IMR-90 (cell line): ENCODE measurements around the gene ZBTB25.

Experiments
- BHLHE40 ChIP-seq: fragments of 150-350 bp; IDR thresholded peaks from 2 replicates; pipeline ENCODE4 v1.6.1; 2016; ENCODE audit warnings: mild to moderate bottlenecking, low read depth, low read length
- CEBPB ChIP-seq: IDR thresholded peaks from 2 replicates; pipeline ENCODE4 v1.6.1; 2012; ENCODE audit warnings: low read depth, low read length, improper control_type of control experiment
- CHD1 ChIP-seq: IDR thresholded peaks from 2 replicates; pipeline ENCODE4 v1.6.1; 2012; ENCODE audit warnings: low read depth, low read length, improper control_type of control experiment
- MAFK ChIP-seq: IDR thresholded peaks from 2 replicates; pipeline ENCODE4 v1.6.1; 2012; ENCODE audit warnings: low read depth, low read length, improper control_type of control experiment
- MAZ ChIP-seq: IDR thresholded peaks from 2 replicates; pipeline ENCODE4 v1.6.1; 2012; ENCODE audit warnings: low read depth, mild to moderate bottlenecking, low read length, improper control_type of control experiment, moderate library complexity, borderline replicate concordance
- MXI1 ChIP-seq: IDR thresholded peaks from 2 replicates; pipeline ENCODE4 v1.6.1; 2012; ENCODE audit warnings: low read depth, mild to moderate bottlenecking, low read length, moderate library complexity, borderline replicate concordance
- NFE2L2 ChIP-seq: fragments of 150-350 bp; IDR thresholded peaks from 2 replicates; pipeline ENCODE4 v1.6.1; 2016; ENCODE audit warnings: low read depth, mild to moderate bottlenecking, low read length
- POLR2A ChIP-seq: IDR thresholded peaks from 2 replicates; pipeline ENCODE4 v1.6.1; 2012; ENCODE audit warnings: mild to moderate bottlenecking, low read depth, low read length
- RAD21 ChIP-seq: IDR thresholded peaks from 2 replicates; pipeline ENCODE4 v1.6.1; 2012; ENCODE audit warnings: low read length, improper control_type of control experiment
- RCOR1 ChIP-seq: IDR thresholded peaks from 2 replicates; pipeline ENCODE4 v1.6.1; 2012; ENCODE audit warnings: mild to moderate bottlenecking, low read length, improper control_type of control experiment; ENCODE audit not compliant: insufficient replicate concordance
- SMC3 ChIP-seq: fragments of 150-350 bp; IDR thresholded peaks from 2 replicates; pipeline ENCODE4 v1.6.1; 2016; ENCODE audit warnings: low read depth, mild to moderate bottlenecking, antibody characterized with exemption, low read length, moderate library complexity
- TF ChIP-seq, protein P1 (sequence below): conservative IDR thresholded peaks from 2 replicates; pipeline ENCODE4 v1.5.1; 2012; ENCODE audit warnings: mild to moderate bottlenecking, low read depth, low read length, improper control_type of control experiment
- TF ChIP-seq, protein P2 (sequence below): fragments of 150-350 bp; IDR thresholded peaks from 2 replicates; pipeline ENCODE4 v1.6.1; 2017; ENCODE audit warnings: mild to moderate bottlenecking, antibody characterized with exemption, low read length, low read depth

DNA sequence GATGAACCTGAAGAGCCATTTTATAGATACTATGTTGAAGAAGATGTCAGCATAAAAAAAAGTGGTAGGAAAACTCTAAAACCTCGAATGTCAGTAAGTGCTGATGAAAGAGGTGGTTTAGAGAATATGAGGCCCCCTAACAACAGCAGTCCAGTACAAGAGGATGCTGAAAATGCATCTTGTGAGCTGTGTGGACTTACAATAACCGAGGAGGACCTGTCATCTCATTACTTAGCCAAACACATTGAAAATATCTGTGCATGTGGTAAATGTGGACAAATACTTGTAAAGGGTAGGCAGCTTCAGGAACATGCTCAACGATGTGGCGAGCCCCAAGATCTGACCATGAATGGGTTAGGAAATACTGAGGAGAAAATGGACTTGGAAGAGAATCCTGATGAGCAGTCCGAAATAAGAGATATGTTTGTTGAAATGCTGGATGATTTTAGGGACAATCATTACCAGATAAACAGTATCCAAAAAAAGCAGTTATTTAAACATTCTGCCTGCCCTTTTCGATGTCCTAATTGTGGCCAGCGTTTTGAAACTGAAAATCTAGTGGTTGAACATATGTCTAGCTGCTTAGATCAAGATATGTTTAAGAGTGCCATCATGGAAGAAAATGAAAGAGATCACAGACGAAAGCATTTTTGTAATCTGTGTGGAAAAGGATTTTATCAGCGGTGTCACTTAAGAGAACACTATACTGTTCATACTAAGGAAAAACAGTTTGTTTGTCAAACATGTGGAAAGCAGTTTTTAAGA is 19.1 kb upstream of the ZBTB25 start:
- TF ChIP-seq, protein P1, sequence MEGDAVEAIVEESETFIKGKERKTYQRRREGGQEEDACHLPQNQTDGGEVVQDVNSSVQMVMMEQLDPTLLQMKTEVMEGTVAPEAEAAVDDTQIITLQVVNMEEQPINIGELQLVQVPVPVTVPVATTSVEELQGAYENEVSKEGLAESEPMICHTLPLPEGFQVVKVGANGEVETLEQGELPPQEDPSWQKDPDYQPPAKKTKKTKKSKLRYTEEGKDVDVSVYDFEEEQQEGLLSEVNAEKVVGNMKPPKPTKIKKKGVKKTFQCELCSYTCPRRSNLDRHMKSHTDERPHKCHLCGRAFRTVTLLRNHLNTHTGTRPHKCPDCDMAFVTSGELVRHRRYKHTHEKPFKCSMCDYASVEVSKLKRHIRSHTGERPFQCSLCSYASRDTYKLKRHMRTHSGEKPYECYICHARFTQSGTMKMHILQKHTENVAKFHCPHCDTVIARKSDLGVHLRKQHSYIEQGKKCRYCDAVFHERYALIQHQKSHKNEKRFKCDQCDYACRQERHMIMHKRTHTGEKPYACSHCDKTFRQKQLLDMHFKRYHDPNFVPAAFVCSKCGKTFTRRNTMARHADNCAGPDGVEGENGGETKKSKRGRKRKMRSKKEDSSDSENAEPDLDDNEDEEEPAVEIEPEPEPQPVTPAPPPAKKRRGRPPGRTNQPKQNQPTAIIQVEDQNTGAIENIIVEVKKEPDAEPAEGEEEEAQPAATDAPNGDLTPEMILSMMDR, result no peak
- TF ChIP-seq RCOR1 (no peak), POLR2A (no peak), RAD21 (no peak), NFE2L2 (no peak), BHLHE40 (no peak), MAZ (no peak), MAFK (no peak), SMC3 (no peak), CHD1 (no peak), MXI1 (no peak), CEBPB (no peak)
- TF ChIP-seq, protein P2, sequence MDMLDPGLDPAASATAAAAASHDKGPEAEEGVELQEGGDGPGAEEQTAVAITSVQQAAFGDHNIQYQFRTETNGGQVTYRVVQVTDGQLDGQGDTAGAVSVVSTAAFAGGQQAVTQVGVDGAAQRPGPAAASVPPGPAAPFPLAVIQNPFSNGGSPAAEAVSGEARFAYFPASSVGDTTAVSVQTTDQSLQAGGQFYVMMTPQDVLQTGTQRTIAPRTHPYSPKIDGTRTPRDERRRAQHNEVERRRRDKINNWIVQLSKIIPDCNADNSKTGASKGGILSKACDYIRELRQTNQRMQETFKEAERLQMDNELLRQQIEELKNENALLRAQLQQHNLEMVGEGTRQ, result no peak
